PC-3 (cell line): ENCODE data around the gene WNT5B.

Source experiments
- CTCF ChIP-seq: fragments of 300-600 bp; sonication (generic); conservative IDR thresholded peaks from 2 replicates; pipeline ENCODE4 v1.5.1; 2017; ENCODE audit warnings: antibody characterized with exemption, low read depth, mild to moderate bottlenecking, low read length
- EZH2phosphoT487 ChIP-seq: fragments of 300-600 bp; sonication (generic); IDR thresholded peaks from 2 replicates; pipeline ENCODE4 v1.6.1; 2018; ENCODE audit warnings: mild to moderate bottlenecking, antibody characterized with exemption, low read length, borderline replicate concordance

DNA sequence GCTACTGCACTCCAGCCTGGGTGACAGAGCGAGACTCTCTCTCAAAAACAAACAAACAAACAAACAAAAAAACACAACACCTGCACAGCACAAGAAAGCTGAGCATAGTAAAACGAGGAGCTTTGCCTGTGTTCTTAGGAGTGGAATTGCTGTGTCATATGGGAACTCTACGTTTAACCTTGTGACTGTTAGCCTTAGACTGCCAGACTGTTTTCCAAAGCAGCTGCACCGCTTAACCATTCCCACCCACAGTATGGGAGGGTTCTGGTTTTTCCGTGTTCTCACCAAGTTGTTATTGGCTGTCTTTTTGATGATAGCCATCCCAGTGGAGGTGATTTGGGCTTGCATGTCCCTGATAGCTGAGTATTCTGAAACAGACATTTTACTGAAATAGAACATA is 9.2 kb downstream of the WNT5B start:
- TF ChIP-seq CTCF (no peak), EZH2phosphoT487 (no peak)
